Tibial nerve (tissue), 4 donors: Measurements from ENCODE around the gene TBC1D23.

Experiments
- EP300 ChIP-seq, 2 donors: sonication (generic); formaldehyde crosslinking; IDR thresholded peaks; one replicate each; pipeline ENCODE4 v1.6.1; 2017; ENCODE audit warnings: antibody characterized with exemption in 2 of 2, mild to moderate bottlenecking in 1 of 2
- POLR2A ChIP-seq, 2 donors: fragments of 450-650 bp; IDR thresholded peaks; one replicate each; pipeline ENCODE4 v1.6.1; 2017; ENCODE audit warnings: antibody characterized with exemption in 2 of 2, mild to moderate bottlenecking in 2 of 2, moderate library complexity in 2 of 2
- TF ChIP-seq, protein P1 (sequence below), 5 experiments: fragments of 200-600 bp in 3 of 5; fragments of 450-650 bp in 2 of 5; sonication (generic) in 3 of 5; IDR thresholded peaks; one replicate each; pipeline ENCODE4 v1.5.1; 2016 to 2019; ENCODE audit warnings: antibody characterized with exemption in 5 of 5, mild to moderate bottlenecking in 3 of 5, moderate library complexity in 2 of 5

DNA sequence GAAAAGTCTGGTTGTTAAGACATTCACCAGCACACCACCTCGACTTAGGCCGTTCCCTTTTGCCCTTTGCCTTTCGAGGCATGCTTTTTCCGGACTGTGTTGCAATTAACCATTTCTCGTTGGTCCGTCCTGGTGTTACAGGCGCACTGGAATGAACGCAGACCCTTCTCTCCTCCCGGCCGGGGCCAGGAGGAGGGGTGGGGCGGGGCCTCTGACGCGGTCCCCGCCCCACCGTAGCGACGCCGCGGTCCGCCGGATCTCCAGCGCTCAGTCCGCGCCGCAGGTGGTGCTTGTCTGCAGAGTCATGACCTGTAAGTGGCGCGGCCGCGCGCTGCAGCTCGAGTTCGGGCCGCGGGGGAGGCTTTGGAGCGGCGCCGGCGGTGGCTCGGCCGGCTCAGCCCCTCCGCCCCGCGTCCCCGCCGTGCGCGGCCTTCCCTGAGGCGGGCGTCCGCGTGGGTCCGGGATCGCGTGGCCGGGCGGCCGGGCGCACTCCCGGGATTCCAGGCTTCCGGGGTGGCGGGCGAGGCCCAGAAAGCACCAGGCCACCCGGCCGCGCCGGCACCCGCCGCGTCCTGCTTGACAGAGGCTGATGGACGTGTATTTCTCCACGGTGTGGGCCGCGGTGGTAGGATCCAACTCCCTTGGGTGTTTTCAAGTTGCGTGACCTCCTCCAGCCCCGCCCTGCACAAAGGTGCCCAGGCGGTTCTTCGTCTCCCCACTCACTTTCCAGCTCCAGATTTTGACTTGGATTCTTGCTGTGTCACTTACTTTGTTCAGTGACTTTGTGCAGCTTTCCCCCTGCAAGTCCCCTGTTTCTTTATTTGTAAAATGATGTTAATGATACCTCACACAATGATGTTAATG is 73.9 kb downstream of the TBC1D23 start, which contains the start of gene NIT2:
- TF ChIP-seq POLR2A (IDR thresholded peaks at IDR 0.05) (peak in 1 of 2 donors; percentile 60), EP300 (IDR thresholded peaks at IDR 0.05) (peak in 1 of 2 donors; percentile 46)
- TF ChIP-seq, protein P1, sequence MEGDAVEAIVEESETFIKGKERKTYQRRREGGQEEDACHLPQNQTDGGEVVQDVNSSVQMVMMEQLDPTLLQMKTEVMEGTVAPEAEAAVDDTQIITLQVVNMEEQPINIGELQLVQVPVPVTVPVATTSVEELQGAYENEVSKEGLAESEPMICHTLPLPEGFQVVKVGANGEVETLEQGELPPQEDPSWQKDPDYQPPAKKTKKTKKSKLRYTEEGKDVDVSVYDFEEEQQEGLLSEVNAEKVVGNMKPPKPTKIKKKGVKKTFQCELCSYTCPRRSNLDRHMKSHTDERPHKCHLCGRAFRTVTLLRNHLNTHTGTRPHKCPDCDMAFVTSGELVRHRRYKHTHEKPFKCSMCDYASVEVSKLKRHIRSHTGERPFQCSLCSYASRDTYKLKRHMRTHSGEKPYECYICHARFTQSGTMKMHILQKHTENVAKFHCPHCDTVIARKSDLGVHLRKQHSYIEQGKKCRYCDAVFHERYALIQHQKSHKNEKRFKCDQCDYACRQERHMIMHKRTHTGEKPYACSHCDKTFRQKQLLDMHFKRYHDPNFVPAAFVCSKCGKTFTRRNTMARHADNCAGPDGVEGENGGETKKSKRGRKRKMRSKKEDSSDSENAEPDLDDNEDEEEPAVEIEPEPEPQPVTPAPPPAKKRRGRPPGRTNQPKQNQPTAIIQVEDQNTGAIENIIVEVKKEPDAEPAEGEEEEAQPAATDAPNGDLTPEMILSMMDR (IDR thresholded peaks at IDR 0.05), result peak in 1 of 5 experiments; percentile 21
